ENCODE measurements around the gene KCTD17.

GRCh38 chr22:37069719-37070118 lies 18.2 kb downstream of the KCTD17 start:
- no peak for TF ChIP-seq CTCF (IDR thresholded peaks at IDR 0.05; ENCODE audit: borderline replicate concordance, extremely low read depth, low read length, poor library complexity, severe bottlenecking)
- no peak for TF ChIP-seq EZH2 (IDR thresholded peaks at IDR 0.05; ENCODE audit: borderline replicate concordance, low read depth, low read length, severe bottlenecking)
